Neuronal stem cell (in vitro differentiated cells): ENCODE measurements around the gene RRAS. TPM values are rescaled to one million over a fixed set of nuclear protein-coding genes. Genes with fewer than 3 reads are reported as not detected.

Experiments
- DNase-seq: peaks from one replicate; pipeline ENCODE4 v3.0.0-alpha.2; 2013; ENCODE audit warnings: low spot score
- H2AFZ ChIP-seq: one replicate; pipeline ENCODE4 v1.6.1; 2013; ENCODE audit warnings: mild to moderate bottlenecking, low read length, inconsistent platforms
- H2AK5ac ChIP-seq: 2 replicates; pipeline ENCODE4 v1.6.1; 2013; ENCODE audit warnings: low read depth, mild to moderate bottlenecking, inconsistent platforms, low read length, moderate library complexity, mixed read lengths
- H2BK120ac ChIP-seq: 2 replicates; pipeline ENCODE4 v1.6.1; 2013; ENCODE audit warnings: low read depth, mild to moderate bottlenecking, inconsistent platforms, low read length, moderate library complexity, mixed read lengths
- H2BK12ac ChIP-seq: one replicate; pipeline ENCODE4 v1.6.1; 2013; ENCODE audit warnings: low read length, inconsistent platforms
- H2BK15ac ChIP-seq: 2 replicates; pipeline ENCODE4 v1.6.1; 2013; ENCODE audit warnings: mild to moderate bottlenecking, low read length, inconsistent platforms, mixed read lengths
- H2BK5ac ChIP-seq: one replicate; pipeline ENCODE4 v1.6.1; 2013; ENCODE audit warnings: inconsistent platforms, mild to moderate bottlenecking, low read length, moderate library complexity
- H3K14ac ChIP-seq: one replicate; pipeline ENCODE4 v1.6.1; 2013; ENCODE audit warnings: low read length, inconsistent platforms
- H3K18ac ChIP-seq: 2 replicates; pipeline ENCODE4 v1.6.1; 2013; ENCODE audit warnings: low read length, inconsistent platforms
- H3K23ac ChIP-seq: 2 replicates; pipeline ENCODE4 v1.6.1; 2013; ENCODE audit warnings: low read depth, mild to moderate bottlenecking, mixed read lengths, low read length, inconsistent platforms; ENCODE audit not compliant: poor library complexity
- H3K27ac ChIP-seq: replicated peaks from 3 replicates; pipeline ENCODE4 v1.5.1; 2013; ENCODE audit warnings: low read length, inconsistent platforms
- H3K27me3 ChIP-seq, 3 experiments: 2 replicates each; pipeline ENCODE4 v1.6.1; 2013; ENCODE audit warnings: low read length in 3 of 3, mild to moderate bottlenecking in 2 of 3, inconsistent platforms in 1 of 3, low read depth in 1 of 3, mixed read lengths in 1 of 3, moderate library complexity in 1 of 3; ENCODE audit not compliant: control insufficient read depth in 3 of 3, insufficient read depth in 3 of 3
- H3K36me3 ChIP-seq, 2 donors: replicated peaks in 1 of 2; 2 replicates each; pipeline ENCODE4 v1.6.1; 2013; ENCODE audit warnings: low read length in 2 of 2; ENCODE audit not compliant: control insufficient read depth in 2 of 2, insufficient read depth in 2 of 2
- H3K4ac ChIP-seq: 2 replicates; pipeline ENCODE4 v1.6.1; 2013; ENCODE audit warnings: inconsistent platforms, mild to moderate bottlenecking, low read length, moderate library complexity
- H3K4me1 ChIP-seq, 2 donors: 1 replicate in 1 of 2; 2 replicates in 1 of 2; pipeline ENCODE4 v1.6.1; 2013; ENCODE audit warnings: low read length in 2 of 2, low read depth in 1 of 2; ENCODE audit not compliant: control insufficient read depth in 2 of 2, insufficient read depth in 1 of 2
- H3K4me2 ChIP-seq: one replicate; pipeline ENCODE4 v1.6.1; 2013; ENCODE audit warnings: mild to moderate bottlenecking, low read length, inconsistent platforms; ENCODE audit not compliant: insufficient read depth, poor library complexity, severe bottlenecking
- H3K4me3 ChIP-seq, 2 donors: 2 replicates each; pipeline ENCODE4 v1.5.1; 2013; ENCODE audit warnings: low read length in 2 of 2, mild to moderate bottlenecking in 2 of 2, inconsistent platforms in 1 of 2, moderate library complexity in 1 of 2
- H3K79me1 ChIP-seq: one replicate; pipeline ENCODE4 v1.6.1; 2013; ENCODE audit warnings: low read depth, mild to moderate bottlenecking, inconsistent platforms, low read length, moderate library complexity
- H3K9ac ChIP-seq: one replicate; pipeline ENCODE4 v1.6.1; 2013; ENCODE audit warnings: mild to moderate bottlenecking, low read depth, low read length, inconsistent platforms; ENCODE audit not compliant: poor library complexity
- H3K9me3 ChIP-seq, 2 donors: replicated peaks in 1 of 2; 2 replicates each; pipeline versions ENCODE3 to v1.6.1; 2013; ENCODE audit warnings: low read length in 2 of 2, mild to moderate bottlenecking in 2 of 2, inconsistent platforms in 1 of 2, low read depth in 1 of 2, mixed read lengths in 1 of 2, moderate library complexity in 1 of 2; ENCODE audit not compliant: control insufficient read depth in 2 of 2, insufficient read depth in 1 of 2
- H4K8ac ChIP-seq: one replicate; pipeline ENCODE4 v1.6.1; 2013; ENCODE audit warnings: low read depth, mild to moderate bottlenecking, inconsistent platforms, low read length, moderate library complexity
- H4K91ac ChIP-seq: one replicate; pipeline ENCODE4 v1.6.1; 2013; ENCODE audit warnings: low read length, low read depth, mild to moderate bottlenecking, inconsistent platforms; ENCODE audit not compliant: poor library complexity
- WGBS, 2 donors: extraction: QIAGEN DNeasy Blood & Tissue Kit; methylation state at CpG; one replicate each; pipeline ENCODE4 v1.1.7; 2013; ENCODE audit warnings: missing lambda C conversion rate in 2 of 2, mixed read lengths in 1 of 2; ENCODE audit not compliant: insufficient read length in 2 of 2, insufficient replicate concordance in 1 of 2; ENCODE audit errors: extremely low coverage in 2 of 2; 5-methylcytosine and 5-hydroxymethylcytosine counted together
- polyA plus RNA-seq, 2 experiments: library from polyadenylated mRNA; stranded (reverse); fragments of 200-250 nt; gene quantifications; one replicate each; pipeline ENCODE4 v1.2.3, GENCODE V29; 2013

RRAS gene
- polyA plus RNA-seq (2013, experiment 1 of 2): 24.4 TPM
- polyA plus RNA-seq (2013, experiment 2 of 2): 23.5 TPM

DNA sequence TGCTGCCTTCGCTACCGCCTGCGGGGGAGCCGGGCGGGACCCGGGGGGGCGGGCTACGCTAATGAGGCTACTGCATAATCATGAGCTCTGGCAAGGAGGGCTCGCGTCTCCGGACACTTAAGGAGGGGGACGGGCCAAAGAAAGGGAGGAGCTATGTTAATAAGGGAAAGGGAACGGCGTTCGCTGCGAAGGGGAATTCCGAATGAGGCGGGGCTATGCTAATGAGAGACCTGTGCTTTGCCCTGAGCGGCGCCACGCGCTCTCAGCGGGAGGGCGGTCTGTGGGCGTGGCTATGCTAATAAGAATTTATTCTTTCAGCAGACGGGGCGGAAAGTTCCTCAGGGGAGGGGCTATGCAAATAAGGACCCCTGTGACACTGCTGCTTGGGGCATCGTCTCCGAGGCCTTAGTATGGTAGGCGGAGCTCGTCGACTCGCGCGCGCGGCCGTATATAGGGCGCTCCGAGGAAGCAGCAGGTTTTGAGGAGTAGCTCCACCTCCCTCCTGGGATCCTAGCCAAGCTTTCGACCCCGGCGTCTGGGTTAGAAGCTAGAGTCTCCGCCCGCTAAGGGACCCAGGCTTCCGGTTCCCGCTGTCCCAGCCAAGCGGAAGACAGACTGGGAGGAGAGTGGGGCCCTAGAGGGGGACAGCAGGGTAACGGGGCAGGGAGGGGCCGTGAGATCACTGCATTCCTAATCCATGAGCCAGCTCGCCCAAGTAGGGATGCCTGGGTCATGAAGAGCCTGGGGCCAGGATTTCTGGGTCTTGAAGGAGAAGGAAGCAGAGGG lies at the start of gene RRAS:
Gene RRAS (minus strand): TSS at position 31 of the 786 bp plus-strand sequence. CDS start 45 bp downstream, outside the sequence.
- H3K9me3 ChIP-seq: no peaks in the 10 kb centered on the region
- H3K18ac ChIP-seq: peak within 1 kb of the TSS; percentile 94
- H3K4me1 ChIP-seq: peaks cover 23 to 43% of the 10 kb centered on the region in 2 donors
- H3K4me2 ChIP-seq: peak within 1 kb of the TSS; percentile 94
- H3K27ac ChIP-seq: peak within 1 kb of the TSS; percentile 98
- H2BK15ac ChIP-seq: peak within 1 kb of the TSS; percentile 93
- DNase-seq: peak; percentile 100
- peak within 1 kb of the TSS; percentile 74 to 93 for H3K4me3 ChIP-seq
- H3K27me3 ChIP-seq: no peaks in the 10 kb centered on the region
- peak within 1 kb of the TSS; percentile 92 for H2AK5ac ChIP-seq
- H2BK5ac ChIP-seq: peak within 1 kb of the TSS; percentile 99
- H3K9ac ChIP-seq: no peak within 1 kb of the TSS
- H2BK120ac ChIP-seq: peak within 1 kb of the TSS; percentile 85
- no peak within 1 kb of the TSS for H4K91ac ChIP-seq
- peak within 1 kb of the TSS; percentile 86 for H3K4ac ChIP-seq
- H2AFZ ChIP-seq: peak within 1 kb of the TSS; percentile 79
- no peak within 1 kb of the TSS for H2BK12ac ChIP-seq
- no peak within 1 kb of the TSS for H3K14ac ChIP-seq
- H4K8ac ChIP-seq: no peak within 1 kb of the TSS
- H3K79me1 ChIP-seq: peaks cover 16% of the 10 kb centered on the region
- peak within 1 kb of the TSS; percentile 36 for H3K23ac ChIP-seq
- peaks cover 8 to 16% of the 10 kb centered on the region in 2 donors for H3K36me3 ChIP-seq
- WGBS, 2 donors: no CpG with 5 or more reads among the region's 51 CpGs

DNA sequence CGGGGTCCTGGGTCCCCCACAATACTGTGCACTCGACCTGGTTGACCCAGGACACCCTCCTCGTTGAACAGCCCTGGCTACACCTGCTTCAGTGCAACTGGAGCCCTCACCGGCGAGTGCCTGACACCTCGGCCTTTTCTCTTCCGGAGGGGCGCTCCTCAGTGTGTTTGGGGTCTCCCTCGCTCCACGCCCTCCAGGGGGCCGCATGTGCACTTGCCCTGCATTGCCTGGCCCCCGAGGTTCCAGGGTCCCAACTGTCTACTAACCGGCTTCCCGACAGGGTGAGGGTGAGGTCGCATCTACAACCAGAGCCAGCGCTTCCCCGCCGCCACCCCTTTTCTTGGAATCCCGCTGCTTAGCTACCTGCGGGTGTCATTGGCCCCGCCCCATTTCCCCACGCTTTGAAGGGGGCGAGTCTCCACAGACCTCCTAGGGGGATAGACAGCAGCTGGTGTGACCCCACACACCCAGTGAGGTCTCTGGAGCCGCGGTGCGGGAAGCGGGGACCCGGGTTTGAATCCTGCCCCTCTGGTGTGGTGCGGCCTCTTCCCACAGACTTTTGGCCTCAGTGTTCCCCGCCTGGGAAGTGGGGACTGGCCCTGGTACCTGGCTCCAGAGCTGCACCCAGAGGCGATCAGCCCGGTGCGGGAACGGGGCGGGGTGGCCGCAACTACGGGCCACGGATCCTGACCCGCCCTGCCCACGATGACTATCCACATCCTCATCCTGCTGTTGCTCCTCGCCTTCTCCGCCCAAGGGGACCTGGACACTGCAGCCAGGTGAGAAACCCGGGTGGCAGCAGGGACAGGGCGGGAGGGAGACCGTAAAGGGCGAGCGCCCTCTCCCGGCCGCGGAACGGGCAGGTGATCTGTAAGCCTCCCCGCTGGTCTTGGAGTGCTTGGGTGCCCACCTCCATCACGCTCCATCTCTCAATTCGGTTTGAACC lies 49.5 kb upstream of the RRAS start, which contains the start of gene ADM5:
Gene ADM5 (plus strand): TSS at position 462 of the 946 bp plus-strand sequence. CDS start 244 bp downstream, at position 706.
- peak within 1 kb of the TSS; percentile 87 for H3K23ac ChIP-seq
- peak within 1 kb of the TSS; percentile 97 for H3K14ac ChIP-seq
- H3K27ac ChIP-seq: peak within 1 kb of the TSS; percentile 93
- DNase-seq: no peak
- peaks cover 10% of the 10 kb centered on the region for H3K79me1 ChIP-seq
- no peaks in the 10 kb centered on the region for H3K27me3 ChIP-seq
- WGBS, 2 donors: no CpG with 5 or more reads among the region's 54 CpGs
- peak within 1 kb of the TSS; percentile 88 for H2AK5ac ChIP-seq
- no peak within 1 kb of the TSS for H4K91ac ChIP-seq
- no peak within 1 kb of the TSS for H4K8ac ChIP-seq
- H3K18ac ChIP-seq: peak within 1 kb of the TSS; percentile 98
- no peak within 1 kb of the TSS for H2AFZ ChIP-seq
- peaks cover 32 to 68% of the 10 kb centered on the region in 2 donors for H3K36me3 ChIP-seq
- H3K9ac ChIP-seq: peak within 1 kb of the TSS; percentile 96
- peak within 1 kb of the TSS; percentile 63 for H2BK12ac ChIP-seq
- peak within 1 kb of the TSS; percentile 38 for H2BK120ac ChIP-seq
- H3K9me3 ChIP-seq: no peaks in the 10 kb centered on the region
- H3K4me3 ChIP-seq: peak within 1 kb of the TSS; percentile 55 to 94
- H3K4me1 ChIP-seq: peaks cover 19 to 21% of the 10 kb centered on the region in 2 donors
- peak within 1 kb of the TSS; percentile 91 for H2BK5ac ChIP-seq
- H3K4ac ChIP-seq: peak within 1 kb of the TSS; percentile 25
- H3K4me2 ChIP-seq: peak within 1 kb of the TSS; percentile 90
- H2BK15ac ChIP-seq: no peak within 1 kb of the TSS

DNA sequence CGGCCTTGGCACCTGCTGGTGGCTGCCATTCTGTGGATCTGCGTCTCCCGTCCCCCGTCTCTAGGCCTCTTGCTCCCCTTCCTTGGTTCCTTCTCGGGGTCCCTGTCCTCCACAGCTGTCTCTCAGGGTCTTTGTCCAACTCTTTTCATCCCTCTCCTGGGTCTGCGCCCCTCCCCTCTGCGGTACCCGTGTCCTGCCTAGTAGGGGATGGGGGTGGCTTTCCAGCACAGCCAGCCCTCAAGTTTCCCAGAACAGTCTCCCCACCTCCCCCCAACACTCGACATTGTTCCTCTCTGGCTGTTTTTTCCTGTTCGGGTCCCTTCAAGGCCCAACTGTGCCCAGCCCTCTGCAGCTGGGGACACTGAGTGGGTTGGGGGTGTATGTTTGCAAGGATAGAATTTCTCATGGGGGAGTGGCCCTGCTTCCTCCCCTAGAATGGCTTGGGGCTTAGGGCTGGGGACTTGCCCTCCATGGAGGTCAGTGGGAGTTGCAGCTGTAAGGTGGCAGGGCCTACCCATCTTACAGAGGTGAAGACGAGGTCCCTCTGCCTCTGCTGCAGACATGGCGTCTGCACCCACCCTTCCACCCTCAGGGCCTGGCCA lies 48.7 kb upstream of the RRAS start:
- no peaks in the 10 kb centered on the region for H3K9me3 ChIP-seq
- H2BK5ac ChIP-seq: peak overlapping the region; percentile 91
- H3K4ac ChIP-seq: peak overlapping the region; percentile 17
- no peak overlapping the region for H4K8ac ChIP-seq
- H3K4me3 ChIP-seq: no peak overlapping the region
- peak overlapping the region; percentile 88 for H2AK5ac ChIP-seq
- peaks cover 17% of the 10 kb centered on the region for H3K79me1 ChIP-seq
- H3K36me3 ChIP-seq: peaks cover 39 to 74% of the 10 kb centered on the region in 2 donors
- peaks cover 19 to 21% of the 10 kb centered on the region in 2 donors for H3K4me1 ChIP-seq
- no peak for DNase-seq
- H3K27ac ChIP-seq: peak overlapping the region; percentile 50
- H2BK15ac ChIP-seq: no peak overlapping the region
- peak overlapping the region; percentile 50 for H3K9ac ChIP-seq
- H3K4me2 ChIP-seq: peak overlapping the region; percentile 90
- H2BK12ac ChIP-seq: no peak overlapping the region
- peak overlapping the region; percentile 35 for H3K18ac ChIP-seq
- no peaks in the 10 kb centered on the region for H3K27me3 ChIP-seq
- peak overlapping the region; percentile 94 for H3K14ac ChIP-seq
- H4K91ac ChIP-seq: no peak overlapping the region
- no CpG with 5 or more reads among the region's 12 CpGs for WGBS, 2 donors
- H2BK120ac ChIP-seq: no peak overlapping the region
- H3K23ac ChIP-seq: peak overlapping the region; percentile 87
- no peak overlapping the region for H2AFZ ChIP-seq
